SK-N-SH treated with all-trans-retinoic acid at 6 μM for 48 hours (cell line): ENCODE results near the gene CRYBA2.
A peak's percentile ranks its signal among the peaks of the same experiment; 100 is the strongest.

Experiments
- ATAC-seq: fragments of 200-7000 bp; cut with Tn5 transposase; 3 replicates; pipeline ENCODE4 v1.9.1; 2020; ENCODE audit warnings: mild to moderate bottlenecking, moderate library complexity
- ARNTL ChIP-seq: fragments of 450-650 bp; formaldehyde crosslinking; IDR thresholded peaks from 2 replicates; pipeline ENCODE4 v1.5.0; 2020; ENCODE audit warnings: low read depth, mild to moderate bottlenecking, moderate library complexity, borderline replicate concordance
- BACH2 ChIP-seq: fragments of 250-450 bp; sonication (Bioruptor Pico); IDR thresholded peaks from 2 replicates; pipeline ENCODE4 v1.9.0; 2021; ENCODE audit warnings: mild to moderate bottlenecking, borderline replicate concordance
- CSDC2 ChIP-seq: fragments of 250-450 bp; sonication (Bioruptor Pico); IDR thresholded peaks from 2 replicates; pipeline ENCODE4 v1.5.0; 2020; ENCODE audit warnings: mild to moderate bottlenecking, moderate library complexity
- CSRNP3 ChIP-seq: fragments of 250-450 bp; sonication (Bioruptor Pico); IDR thresholded peaks from 2 replicates; pipeline ENCODE4 v1.5.1; 2021; ENCODE audit warnings: mild to moderate bottlenecking, moderate library complexity
- ESRRG ChIP-seq: fragments of 250-450 bp; sonication (Bioruptor Pico); IDR thresholded peaks from 2 replicates; pipeline ENCODE4 v1.6.1; 2021; ENCODE audit warnings: mild to moderate bottlenecking
- GLIS3 ChIP-seq: fragments of 250-450 bp; sonication (Bioruptor Pico); IDR thresholded peaks from 2 replicates; pipeline ENCODE4 v1.5.0; 2020; ENCODE audit warnings: mild to moderate bottlenecking, moderate library complexity
- ISL1 ChIP-seq: fragments of 250-450 bp; sonication (Bioruptor Pico); IDR thresholded peaks from 2 replicates; pipeline ENCODE4 v2.1.2; 2022; ENCODE audit warnings: mild to moderate bottlenecking, moderate library complexity
- PATZ1 ChIP-seq: fragments of 250-450 bp; sonication (Bioruptor Pico); IDR thresholded peaks from 2 replicates; pipeline ENCODE4 v1.8.0; 2020; ENCODE audit warnings: mild to moderate bottlenecking, moderate library complexity, borderline replicate concordance
- POU6F1 ChIP-seq: fragments of 250-450 bp; sonication (Bioruptor Pico); IDR thresholded peaks from 2 replicates; pipeline ENCODE4 v1.8.0; 2021; ENCODE audit warnings: low read depth, mild to moderate bottlenecking, moderate library complexity, borderline replicate concordance
- PPARA ChIP-seq: fragments of 250-450 bp; sonication (Bioruptor Pico); IDR thresholded peaks from 2 replicates; pipeline ENCODE4 v1.5.0; 2020; ENCODE audit warnings: mild to moderate bottlenecking, borderline replicate concordance
- RARB ChIP-seq: fragments of 250-450 bp; sonication (Bioruptor Pico); IDR thresholded peaks from 2 replicates; pipeline ENCODE4 v1.8.0; 2021; ENCODE audit warnings: mild to moderate bottlenecking, moderate library complexity
- SNAI2 ChIP-seq: fragments of 250-450 bp; sonication (Bioruptor Pico); IDR thresholded peaks from 2 replicates; pipeline ENCODE4 v1.5.0; 2020; ENCODE audit warnings: mild to moderate bottlenecking, moderate library complexity
- TCF4 ChIP-seq: fragments of 250-450 bp; sonication (Bioruptor Pico); IDR thresholded peaks from 2 replicates; pipeline ENCODE4 v1.8.0; 2021; ENCODE audit warnings: mild to moderate bottlenecking, moderate library complexity, borderline replicate concordance
- TOX ChIP-seq: fragments of 250-450 bp; sonication (Bioruptor Pico); IDR thresholded peaks from 2 replicates; pipeline ENCODE4 v1.8.0; 2021; ENCODE audit warnings: mild to moderate bottlenecking, moderate library complexity, borderline replicate concordance
- TSHZ2 ChIP-seq: fragments of 250-450 bp; sonication (Bioruptor Pico); IDR thresholded peaks from 2 replicates; pipeline ENCODE4 v1.5.0; 2020; ENCODE audit warnings: mild to moderate bottlenecking, moderate library complexity
- ZC3H10 ChIP-seq: fragments of 250-450 bp; sonication (Bioruptor Pico); IDR thresholded peaks from 2 replicates; pipeline ENCODE4 v1.5.1; 2021; ENCODE audit warnings: mild to moderate bottlenecking, moderate library complexity
- ZFP3 ChIP-seq: fragments of 250-450 bp; sonication (Bioruptor Pico); IDR thresholded peaks from 2 replicates; pipeline ENCODE4 v1.5.0; 2020; ENCODE audit warnings: mild to moderate bottlenecking, moderate library complexity
- ZFP30 ChIP-seq: fragments of 450-650 bp; formaldehyde crosslinking; IDR thresholded peaks from 2 replicates; pipeline ENCODE4 v1.5.0; 2022; ENCODE audit warnings: mild to moderate bottlenecking, moderate library complexity
- ZNF565 ChIP-seq: fragments of 450-650 bp; formaldehyde crosslinking; conservative IDR thresholded peaks from 2 replicates; pipeline ENCODE4 v1.5.0; 2020; ENCODE audit warnings: low read depth, mild to moderate bottlenecking, moderate library complexity
- ZNF70 ChIP-seq: fragments of 450-650 bp; formaldehyde crosslinking; IDR thresholded peaks from 2 replicates; pipeline ENCODE4 v1.5.0; 2020; ENCODE audit warnings: mild to moderate bottlenecking, moderate library complexity
- ZNF8 ChIP-seq: fragments of 450-650 bp; formaldehyde crosslinking; IDR thresholded peaks from 2 replicates; pipeline ENCODE4 v1.5.0; 2020; ENCODE audit warnings: mild to moderate bottlenecking, moderate library complexity
- TF ChIP-seq, protein P1 (sequence below): fragments of 250-450 bp; sonication (Bioruptor Pico); IDR thresholded peaks from 2 replicates; pipeline ENCODE4 v1.5.1; 2020; ENCODE audit warnings: low read depth, mild to moderate bottlenecking, moderate library complexity

The CRYBA2 gene

GRCh38 chr2:219010162-219010756, 17.0 kb upstream of the CRYBA2 start:
- TF ChIP-seq RARB (CRISPR knock-in tag) (no peak), SNAI2 (CRISPR knock-in tag) (no peak), ISL1 (CRISPR knock-in tag) (no peak), ESRRG (CRISPR knock-in tag) (no peak), CSDC2 (CRISPR knock-in tag) (no peak), ZNF70 (CRISPR knock-in tag) (no peak), ZFP3 (CRISPR knock-in tag) (no peak), ZNF565 (CRISPR knock-in tag) (no peak), BACH2 (CRISPR knock-in tag) (no peak), ZC3H10 (CRISPR knock-in tag) (no peak), ZNF8 (CRISPR knock-in tag) (no peak), GLIS3 (no peak), ZFP30 (CRISPR knock-in tag) (no peak), CSRNP3 (CRISPR knock-in tag) (no peak)
- TF ChIP-seq, protein P1, sequence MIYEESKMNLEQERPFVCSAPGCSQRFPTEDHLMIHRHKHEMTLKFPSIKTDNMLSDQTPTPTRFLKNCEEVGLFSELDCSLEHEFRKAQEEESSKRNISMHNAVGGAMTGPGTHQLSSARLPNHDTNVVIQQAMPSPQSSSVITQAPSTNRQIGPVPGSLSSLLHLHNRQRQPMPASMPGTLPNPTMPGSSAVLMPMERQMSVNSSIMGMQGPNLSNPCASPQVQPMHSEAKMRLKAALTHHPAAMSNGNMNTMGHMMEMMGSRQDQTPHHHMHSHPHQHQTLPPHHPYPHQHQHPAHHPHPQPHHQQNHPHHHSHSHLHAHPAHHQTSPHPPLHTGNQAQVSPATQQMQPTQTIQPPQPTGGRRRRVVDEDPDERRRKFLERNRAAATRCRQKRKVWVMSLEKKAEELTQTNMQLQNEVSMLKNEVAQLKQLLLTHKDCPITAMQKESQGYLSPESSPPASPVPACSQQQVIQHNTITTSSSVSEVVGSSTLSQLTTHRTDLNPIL (CRISPR knock-in tag) = no peak
- ATAC-seq = peak; percentile 71

GRCh38 chr2:219009294-219009693, 16.1 kb upstream of the CRYBA2 start:
- no peak for ATAC-seq
- TF ChIP-seq ZFP3 (CRISPR knock-in tag) (no peak), GLIS3 (no peak), RARB (CRISPR knock-in tag) (no peak), TOX (CRISPR knock-in tag) (no peak), CSRNP3 (CRISPR knock-in tag) (no peak), ESRRG (CRISPR knock-in tag) (no peak), BACH2 (CRISPR knock-in tag) (no peak), TCF4 (CRISPR knock-in tag) (no peak), TSHZ2 (CRISPR knock-in tag) (no peak), ZC3H10 (CRISPR knock-in tag) (no peak), PATZ1 (CRISPR knock-in tag) (no peak), POU6F1 (CRISPR knock-in tag) (no peak), ZNF565 (CRISPR knock-in tag) (no peak), PPARA (no peak), ZNF8 (CRISPR knock-in tag) (no peak), CSDC2 (CRISPR knock-in tag) (no peak), SNAI2 (CRISPR knock-in tag) (no peak), ZFP30 (CRISPR knock-in tag) (no peak), ARNTL (CRISPR knock-in tag) (no peak)
- TF ChIP-seq, protein P1 (CRISPR knock-in tag) = no peak
